OCI-LY3 (cell line): Measurements from ENCODE around the gene RNU6-1.

Source experiments
- EZH2phosphoT487 ChIP-seq: fragments of 200-600 bp; shearing (Covaris generic); IDR thresholded peaks from 2 replicates; pipeline ENCODE4 v1.6.1; 2018; ENCODE audit warnings: antibody characterized with exemption, mixed run types, low read depth
- TF ChIP-seq, protein P1 (sequence below): fragments of 200-600, 300-600 bp; sonication (generic); IDR thresholded peaks from 2 replicates; pipeline ENCODE4 v1.5.1; 2014; ENCODE audit warnings: antibody characterized with exemption, low read length, low read depth

DNA sequence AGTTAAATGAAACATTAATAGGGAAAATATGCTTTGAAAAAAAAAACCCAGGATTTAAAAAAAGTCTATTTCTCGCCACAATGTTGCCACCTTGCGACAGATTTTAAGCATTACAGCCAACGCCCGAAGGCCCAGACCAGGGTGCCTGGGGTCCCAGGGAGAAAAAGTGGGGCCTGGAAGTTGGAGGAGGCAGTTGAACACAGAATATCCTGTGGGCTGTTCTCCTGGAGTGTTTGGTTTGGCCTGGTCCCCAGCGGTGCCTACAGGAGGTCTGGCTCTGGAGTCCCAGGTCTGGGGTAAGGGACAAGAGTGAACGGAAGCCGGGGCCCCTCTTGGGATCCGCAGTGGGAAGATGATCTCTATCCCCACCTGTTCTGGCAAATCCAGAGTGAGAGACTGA lies 3.4 kb downstream of the RNU6-1 start:
- no peak for TF ChIP-seq EZH2phosphoT487
- TF ChIP-seq, protein P1, sequence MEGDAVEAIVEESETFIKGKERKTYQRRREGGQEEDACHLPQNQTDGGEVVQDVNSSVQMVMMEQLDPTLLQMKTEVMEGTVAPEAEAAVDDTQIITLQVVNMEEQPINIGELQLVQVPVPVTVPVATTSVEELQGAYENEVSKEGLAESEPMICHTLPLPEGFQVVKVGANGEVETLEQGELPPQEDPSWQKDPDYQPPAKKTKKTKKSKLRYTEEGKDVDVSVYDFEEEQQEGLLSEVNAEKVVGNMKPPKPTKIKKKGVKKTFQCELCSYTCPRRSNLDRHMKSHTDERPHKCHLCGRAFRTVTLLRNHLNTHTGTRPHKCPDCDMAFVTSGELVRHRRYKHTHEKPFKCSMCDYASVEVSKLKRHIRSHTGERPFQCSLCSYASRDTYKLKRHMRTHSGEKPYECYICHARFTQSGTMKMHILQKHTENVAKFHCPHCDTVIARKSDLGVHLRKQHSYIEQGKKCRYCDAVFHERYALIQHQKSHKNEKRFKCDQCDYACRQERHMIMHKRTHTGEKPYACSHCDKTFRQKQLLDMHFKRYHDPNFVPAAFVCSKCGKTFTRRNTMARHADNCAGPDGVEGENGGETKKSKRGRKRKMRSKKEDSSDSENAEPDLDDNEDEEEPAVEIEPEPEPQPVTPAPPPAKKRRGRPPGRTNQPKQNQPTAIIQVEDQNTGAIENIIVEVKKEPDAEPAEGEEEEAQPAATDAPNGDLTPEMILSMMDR = peak; percentile 85
